ENCODE measurements around the gene TRDN.
"Not testable (repeated sequence)": the region's sequence is repeated elsewhere in the genome, so short reads cannot be mapped to it uniquely, and the experiment has no call there.

Gene TRDN

GRCh38 chr6:123594776-123595175 lies 42.0 kb downstream of the TRDN start:
- no peak overlapping the region for H3K4me3 ChIP-seq
- no peak for TF ChIP-seq Cebpa-rat (IDR thresholded peaks at IDR 0.05)
- H3K36me3 ChIP-seq = no peaks in the 10 kb centered on the region
- no peak overlapping the region for H3K9ac ChIP-seq
- no peaks in the 10 kb centered on the region for H4K20me1 ChIP-seq
- no peak overlapping the region for H3K27ac ChIP-seq
- no peaks in the 10 kb centered on the region for H3K9me3 ChIP-seq
- H3K27me3 ChIP-seq = no peaks in the 10 kb centered on the region
- no peaks in the 10 kb centered on the region for H3K4me1 ChIP-seq
- no peak overlapping the region for H3K4me2 ChIP-seq

GRCh38 chr6:123592426-123592825 lies 44.3 kb downstream of the TRDN start:
- no peaks in the 10 kb centered on the region for H4K20me1 ChIP-seq
- H3K9ac ChIP-seq = no peak overlapping the region
- no peaks in the 10 kb centered on the region for H3K9me3 ChIP-seq
- no peak for TF ChIP-seq Cebpa-rat (IDR thresholded peaks at IDR 0.05)
- no peak overlapping the region for H3K4me3 ChIP-seq
- H3K4me2 ChIP-seq = no peak overlapping the region
- H3K36me3 ChIP-seq = no peaks in the 10 kb centered on the region
- H3K4me1 ChIP-seq = no peaks in the 10 kb centered on the region
- H3K27ac ChIP-seq = no peak overlapping the region
- H3K27me3 ChIP-seq = no peaks in the 10 kb centered on the region

GRCh38 chr6:123589973-123590372 lies 46.8 kb downstream of the TRDN start:
- no peaks in the 10 kb centered on the region for H3K27me3 ChIP-seq
- H4K20me1 ChIP-seq = no peaks in the 10 kb centered on the region
- H3K36me3 ChIP-seq = no peaks in the 10 kb centered on the region
- no peaks in the 10 kb centered on the region for H3K4me1 ChIP-seq
- TF ChIP-seq Cebpa-rat (IDR thresholded peaks at IDR 0.05) = no peak
- H3K4me2 ChIP-seq = no peak overlapping the region
- H3K9ac ChIP-seq = no peak overlapping the region
- no peak overlapping the region for H3K27ac ChIP-seq
- H3K9me3 ChIP-seq = no peaks in the 10 kb centered on the region
- H3K4me3 ChIP-seq = no peak overlapping the region

- H3K4me3 ChIP-seq = no peak overlapping the region
- no peak overlapping the region for H3K4me2 ChIP-seq
- no peaks in the 10 kb centered on the region for H3K36me3 ChIP-seq
- H3K9me3 ChIP-seq = no peaks in the 10 kb centered on the region
- H3K4me1 ChIP-seq = no peaks in the 10 kb centered on the region
- H3K9ac ChIP-seq = no peak overlapping the region
- TF ChIP-seq Cebpa-rat (IDR thresholded peaks at IDR 0.05) = no peak
- no peaks in the 10 kb centered on the region for H4K20me1 ChIP-seq
- no peak overlapping the region for H3K27ac ChIP-seq
- H3K27me3 ChIP-seq = no peaks in the 10 kb centered on the region
Observed at GRCh38 chr6:123589317-123589716, 47.4 kb downstream of the TRDN start.

- no peak overlapping the region for H3K4me2 ChIP-seq
- no peaks in the 10 kb centered on the region for H3K27me3 ChIP-seq
- H3K9me3 ChIP-seq = no peaks in the 10 kb centered on the region
- H3K4me3 ChIP-seq = no peak overlapping the region
- no peaks in the 10 kb centered on the region for H4K20me1 ChIP-seq
- H3K4me1 ChIP-seq = no peaks in the 10 kb centered on the region
- no peak for TF ChIP-seq Cebpa-rat (IDR thresholded peaks at IDR 0.05)
- no peaks in the 10 kb centered on the region for H3K36me3 ChIP-seq
- H3K9ac ChIP-seq = no peak overlapping the region
- H3K27ac ChIP-seq = no peak overlapping the region
Observed at GRCh38 chr6:123588546-123588895, 48.2 kb downstream of the TRDN start.

DNA sequence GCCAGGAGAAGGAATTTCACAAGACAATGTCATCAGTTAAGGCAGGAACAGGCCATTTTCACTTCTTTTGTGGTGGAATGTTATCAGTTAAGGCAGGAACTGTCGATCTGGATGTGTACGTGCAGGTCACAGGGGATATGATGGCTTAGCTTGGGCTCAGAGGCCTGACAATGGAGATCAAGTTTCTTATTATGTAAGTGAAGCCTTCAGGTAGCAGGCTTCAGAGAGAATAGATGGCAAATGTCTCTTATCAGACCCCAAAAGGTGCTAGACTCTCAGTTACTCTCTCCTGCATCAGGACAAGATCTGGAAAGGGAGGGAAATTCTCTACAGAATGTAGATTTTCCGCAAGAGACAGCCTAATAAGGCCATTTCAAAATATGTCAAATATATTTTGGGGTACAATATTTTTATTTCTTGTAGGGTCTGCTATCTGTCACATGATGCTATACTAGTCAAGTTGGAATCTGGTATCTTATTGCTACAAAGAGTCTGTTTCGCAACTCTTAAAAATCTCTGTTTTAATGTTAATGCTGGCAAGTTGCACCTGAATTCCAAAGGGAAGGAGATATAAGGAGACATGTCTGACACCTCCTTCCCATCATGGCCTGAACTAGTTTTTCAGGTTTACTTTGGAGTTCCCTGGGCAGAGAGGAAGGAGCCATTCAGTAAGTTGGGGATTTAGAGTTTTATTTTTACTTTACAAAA lies 48.8 kb downstream of the TRDN start:
- no peak; the same call in 1 of the 2 replicates for TF ChIP-seq Cebpa-rat (IDR thresholded peaks at IDR 0.05)
- Histone ChIP-seq H3K27me3 (no peaks in the 10 kb centered on the region), H3K36me3 (no peaks in the 10 kb centered on the region), H3K27ac (no peak overlapping the region), H3K9me3 (no peaks in the 10 kb centered on the region), H3K4me1 (no peaks in the 10 kb centered on the region), H3K4me2 (no peak overlapping the region), H3K4me3 (no peak overlapping the region), H3K9ac (no peak overlapping the region), H4K20me1 (no peaks in the 10 kb centered on the region)

DNA sequence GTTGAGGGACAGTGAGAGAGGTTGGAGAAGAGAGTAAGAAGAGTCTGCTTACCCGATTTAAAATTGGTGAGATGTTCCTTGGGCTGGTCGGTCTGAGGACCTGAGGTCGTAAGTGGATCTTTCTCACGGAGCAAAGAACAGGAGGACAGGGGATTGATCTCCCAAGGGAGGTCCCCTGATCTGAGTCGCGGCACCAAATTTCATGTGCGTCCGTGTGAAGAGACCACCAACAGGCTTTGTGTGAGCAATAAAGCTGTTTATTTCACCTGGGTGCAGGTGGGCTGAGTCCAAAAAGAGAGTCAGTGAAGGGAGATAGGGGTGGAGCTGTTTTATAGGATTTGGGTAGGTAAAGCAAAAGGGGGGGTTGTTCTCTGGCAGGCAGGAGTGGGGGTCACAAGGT lies 49.3 kb downstream of the TRDN start:
- not testable (repeated sequence) for H3K4me2 ChIP-seq, H3K9ac ChIP-seq, H3K27me3 ChIP-seq, H3K27ac ChIP-seq, H3K4me3 ChIP-seq, H3K36me3 ChIP-seq, H3K4me1 ChIP-seq, H3K9me3 ChIP-seq, H4K20me1 ChIP-seq

GRCh38 chr6:123580331-123580730 lies 56.4 kb downstream of the TRDN start:
- no peaks in the 10 kb centered on the region for H3K36me3 ChIP-seq
- no peaks in the 10 kb centered on the region for H3K27me3 ChIP-seq
- H3K4me3 ChIP-seq = no peak overlapping the region
- H3K9me3 ChIP-seq = no peaks in the 10 kb centered on the region
- TF ChIP-seq Cebpa-rat (IDR thresholded peaks at IDR 0.05) = no peak
- H3K4me1 ChIP-seq = no peaks in the 10 kb centered on the region
- H3K9ac ChIP-seq = no peak overlapping the region
- no peak overlapping the region for H3K4me2 ChIP-seq
- H4K20me1 ChIP-seq = no peaks in the 10 kb centered on the region
- H3K27ac ChIP-seq = no peak overlapping the region

DNA sequence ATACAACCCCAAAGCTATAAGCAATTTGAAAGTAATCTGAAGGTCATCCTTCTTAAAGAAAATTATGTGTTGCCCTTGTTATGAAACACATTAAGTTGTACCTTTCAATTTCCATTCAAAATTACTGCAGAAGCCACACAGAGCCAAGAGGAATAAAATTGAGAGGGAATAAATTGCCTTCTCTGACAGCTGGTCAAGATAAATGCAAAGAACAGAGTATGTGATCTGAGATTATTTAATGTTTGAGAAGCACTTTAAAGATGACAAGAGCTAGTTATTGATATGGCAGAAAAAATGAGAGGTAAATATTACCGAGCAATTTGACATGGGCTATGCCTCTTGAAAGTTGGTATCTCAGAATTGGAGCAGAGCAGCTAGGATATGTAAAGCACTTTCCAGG lies 61.6 kb downstream of the TRDN start:
- Histone ChIP-seq H3K9me3 (no peaks in the 10 kb centered on the region), H3K9ac (no peak overlapping the region), H3K27ac (no peak overlapping the region), H3K4me1 (no peaks in the 10 kb centered on the region), H3K36me3 (no peaks in the 10 kb centered on the region), H3K4me3 (no peak overlapping the region), H4K20me1 (no peaks in the 10 kb centered on the region), H3K27me3 (no peaks in the 10 kb centered on the region), H3K4me2 (no peak overlapping the region)
- TF ChIP-seq Cebpa-rat (IDR thresholded peaks at IDR 0.05) = no peak

- Histone ChIP-seq H3K9me3 (no peaks in the 10 kb centered on the region), H3K4me3 (no peak overlapping the region), H3K9ac (no peak overlapping the region), H3K27ac (no peak overlapping the region), H3K4me1 (no peaks in the 10 kb centered on the region), H3K27me3 (no peaks in the 10 kb centered on the region), H3K4me2 (no peak overlapping the region), H3K36me3 (no peaks in the 10 kb centered on the region), H4K20me1 (no peaks in the 10 kb centered on the region)
- TF ChIP-seq Cebpa-rat (IDR thresholded peaks at IDR 0.05) = no peak
Observed at GRCh38 chr6:123570813-123571684, 65.7 kb downstream of the TRDN start.
